Loucy (cell line): ENCODE measurements around the gene CDH26.

Experiments used
- CTCF ChIP-seq: fragments of 200-600 bp; sonication (generic); conservative IDR thresholded peaks from 2 replicates; pipeline ENCODE4 v1.5.1; 2014; ENCODE audit warnings: mild to moderate bottlenecking, antibody characterized with exemption, low read length
- EZH2phosphoT487 ChIP-seq: fragments of 200-600 bp; IDR thresholded peaks from 2 replicates; pipeline ENCODE4 v1.6.1; 2018; ENCODE audit warnings: antibody characterized with exemption, mild to moderate bottlenecking, moderate library complexity, borderline replicate concordance

- TF ChIP-seq CTCF, result no peak
- no peak for TF ChIP-seq EZH2phosphoT487
Observed at GRCh38 chr20:60034231-60035110, 76.2 kb downstream of the CDH26 start.
